Keratinocyte (primary cell): ENCODE measurements around the gene NCAPH2. TPM values are rescaled to one million over a fixed set of nuclear protein-coding genes. Genes with fewer than 3 reads are reported as not detected.

ENCODE experiments used
- DNase-seq: peaks from one replicate; pipeline ENCODE4 v3.0.0-alpha.2; 2011; ENCODE audit warnings: low read depth, missing footprints, low spot score
- FAIRE-seq: peaks from 2 replicates; lab custom pipeline; 2011; peaks lifted over from hg19 to GRCh38; lab: Jason Lieb, UNC
- H2AFZ ChIP-seq: 2 replicates; pipeline ENCODE4 v1.6.0; 2012; ENCODE audit warnings: low read length, control low read depth, inconsistent platforms; ENCODE audit not compliant: control insufficient read depth
- H3K27ac ChIP-seq: 2 replicates; pipeline ENCODE4 v1.5.1; 2011; ENCODE audit warnings: low read length; ENCODE audit not compliant: control insufficient read depth, insufficient read depth
- H3K27me3 ChIP-seq: 3 replicates; pipeline ENCODE4 v1.6.0; 2011; ENCODE audit warnings: low read length; ENCODE audit not compliant: control insufficient read depth, insufficient read depth; ENCODE audit errors: extremely low read depth
- H3K36me3 ChIP-seq, 2 experiments: 2 replicates in 1 of 2; 3 replicates in 1 of 2; pipeline ENCODE4 v1.5.1; 2011; ENCODE audit warnings: low read length in 2 of 2, mild to moderate bottlenecking in 1 of 2; ENCODE audit not compliant: control insufficient read depth in 2 of 2, insufficient read depth in 2 of 2; ENCODE audit errors: extremely low read depth in 1 of 2
- H3K4me1 ChIP-seq: 3 replicates; pipeline ENCODE4 v1.5.1; 2011; ENCODE audit warnings: low read length; ENCODE audit not compliant: control insufficient read depth, insufficient read depth; ENCODE audit errors: extremely low read depth
- H3K4me2 ChIP-seq: 3 replicates; pipeline ENCODE4 v1.6.0; 2011; ENCODE audit warnings: low read depth, low read length; ENCODE audit not compliant: control insufficient read depth, insufficient read depth; ENCODE audit errors: extremely low read depth
- H3K4me3 ChIP-seq, 3 experiments: fragments of 200-600 bp in 1 of 3; sonication (generic) in 1 of 3; 2 replicates in 2 of 3; 3 replicates in 1 of 3; pipeline ENCODE4 v1.5.1; 2011 to 2016; ENCODE audit warnings: low read length in 3 of 3, mild to moderate bottlenecking in 3 of 3, control low read depth in 2 of 3, inconsistent platforms in 1 of 3, low read depth in 1 of 3, mixed read lengths in 1 of 3, mixed run types in 1 of 3, moderate library complexity in 1 of 3; ENCODE audit not compliant: control insufficient read depth in 2 of 3, insufficient read depth in 2 of 3; ENCODE audit errors: extremely low read depth in 1 of 3
- H3K79me2 ChIP-seq: 2 replicates; pipeline ENCODE4 v1.6.0; 2012; ENCODE audit warnings: low read length; ENCODE audit not compliant: control insufficient read depth, insufficient read depth
- H3K9ac ChIP-seq: 3 replicates; pipeline ENCODE4 v1.6.0; 2011; ENCODE audit warnings: low read length; ENCODE audit not compliant: control insufficient read depth, insufficient read depth; ENCODE audit errors: extremely low read depth
- H3K9me1 ChIP-seq: 3 replicates; pipeline ENCODE4 v1.6.0; 2011; ENCODE audit warnings: low read length; ENCODE audit not compliant: control insufficient read depth, insufficient read depth; ENCODE audit errors: extremely low read depth
- H3K9me3 ChIP-seq: 2 replicates; pipeline ENCODE4 v1.5.1; 2012; ENCODE audit warnings: low read depth, low read length; ENCODE audit not compliant: control insufficient read depth
- H4K20me1 ChIP-seq: 3 replicates; pipeline ENCODE4 v1.6.0; 2011; ENCODE audit warnings: low read length; ENCODE audit not compliant: control insufficient read depth, insufficient read depth; ENCODE audit errors: extremely low read depth
- CTCF ChIP-seq, 3 experiments: IDR thresholded peaks in 1 of 3; conservative IDR thresholded peaks in 1 of 3; optimal IDR thresholded peaks in 1 of 3; 2 replicates in 2 of 3; 3 replicates in 1 of 3; pipeline versions ENCODE3 to v1.5.1; 2011; ENCODE audit warnings: low read length in 3 of 3, mild to moderate bottlenecking in 3 of 3, moderate library complexity in 2 of 3, control low read depth in 1 of 3, inconsistent platforms in 1 of 3; ENCODE audit not compliant: insufficient read depth in 2 of 3; ENCODE audit errors: extremely low read depth in 1 of 3
- EZH2 ChIP-seq: IDR thresholded peaks from one replicate; pipeline ENCODE4 v1.6.1; 2012; ENCODE audit warnings: inconsistent platforms, mild to moderate bottlenecking, low read length, moderate library complexity
- dilution Hi-C: fragments of 300-500 bp; cut with MboI; formaldehyde crosslinking; loops from one replicate; pipeline ENCODE4 v1.7.0; 2020; ENCODE audit warnings: low sequenced_read_pairs; ENCODE audit not compliant: extremely low pct_ligation_motif_present
- polyA plus RNA-seq, 5 experiments: library from polyadenylated mRNA; depleted of rRNA in 3 of 5; stranded (reverse) in 3 of 5; stranded (forward) in 1 of 5; unstranded in 1 of 5; fragments of >200 nt; gene quantifications; 1 replicate in 1 of 5; 2 replicates in 3 of 5; 3 replicates in 1 of 5; pipeline versions ENCODE4 v1.2.1 to v1.2.3, GENCODE V29; 2011 to 2012; ENCODE audit warnings: missing spikeins in 2 of 5, low read depth in 1 of 5, low replicate concordance in 1 of 5

Gene NCAPH2
- polyA plus RNA-seq, 1 donor (not counting 4 experiments of a cell fraction or from before 2014, with no cell fraction given): 11.4 TPM

- Histone ChIP-seq H3K36me3 (peaks cover 16 to 29% of the 10 kb centered on the region in 2 experiments), H3K4me3 (no peak overlapping the region)
These were observed 62.0 kb downstream of the NCAPH2 start for GRCh38 chr22:50569896-50570535.

GRCh38 chr22:50570861-50571260, 62.8 kb downstream of the NCAPH2 start:
- no peak overlapping the region for H3K9ac ChIP-seq
- no peak overlapping the region for H3K4me3 ChIP-seq
- no peaks in the 10 kb centered on the region for H3K4me1 ChIP-seq
- H3K4me2 ChIP-seq: no peak overlapping the region
- no peak overlapping the region for H3K27ac ChIP-seq
- no peak overlapping the region for H2AFZ ChIP-seq
- DNase-seq (no peak), FAIRE-seq (no peak)
- dilution Hi-C loops: no loop called here
- H3K9me3 ChIP-seq: no peaks in the 10 kb centered on the region
- TF ChIP-seq CTCF (optimal IDR thresholded peaks at IDR 0.05 in 1 of 3, IDR thresholded peaks at IDR 0.05 in 1 of 3, conservative IDR thresholded peaks at IDR 0.05 in 1 of 3; ENCODE audit: extremely low read depth in 1 of 3, insufficient read depth in 2 of 3, low read length in 3 of 3) (no peak), EZH2 (no peak)
- H4K20me1 ChIP-seq: no peaks in the 10 kb centered on the region
- no peaks in the 10 kb centered on the region for H3K9me1 ChIP-seq
- H3K79me2 ChIP-seq: no peaks in the 10 kb centered on the region
- peaks cover 16 to 29% of the 10 kb centered on the region in 2 experiments for H3K36me3 ChIP-seq
- H3K27me3 ChIP-seq: no peaks in the 10 kb centered on the region

More at GRCh38 chr22:50569896-50570535, 62.0 kb downstream of the NCAPH2 start:
- H2AFZ ChIP-seq: no peak overlapping the region
- H3K9me1 ChIP-seq: no peaks in the 10 kb centered on the region
- no peak for DNase-seq
- no peaks in the 10 kb centered on the region for H4K20me1 ChIP-seq
- dilution Hi-C loops: no loop called here
- no peak overlapping the region for H3K9ac ChIP-seq
- H3K79me2 ChIP-seq: no peaks in the 10 kb centered on the region
- no peak overlapping the region for H3K4me2 ChIP-seq
- FAIRE-seq: no peak
- no peaks in the 10 kb centered on the region for H3K9me3 ChIP-seq
- TF ChIP-seq CTCF (optimal IDR thresholded peaks at IDR 0.05 in 1 of 3, IDR thresholded peaks at IDR 0.05 in 1 of 3, conservative IDR thresholded peaks at IDR 0.05 in 1 of 3; ENCODE audit: extremely low read depth in 1 of 3, insufficient read depth in 2 of 3, low read length in 3 of 3): no peak
- TF ChIP-seq EZH2: no peak
- no peaks in the 10 kb centered on the region for H3K4me1 ChIP-seq
- H3K27me3 ChIP-seq: no peaks in the 10 kb centered on the region
- H3K27ac ChIP-seq: no peak overlapping the region
